Calu3 (cell line): ENCODE results near the gene CEND1. TPM values are rescaled to one million over a fixed set of nuclear protein-coding genes. Genes with fewer than 3 reads are reported as not detected.
A peak's percentile ranks its signal among the peaks of the same experiment; 100 is the strongest.

Experiments
- BruUV-seq: library from RNA; stranded (reverse); fragments of 400-500 nt; replicated peaks from 2 replicates; lab custom pipeline; 2021; lab: Mats Ljungman, UMichigan
- CTCF ChIA-PET: fragments of 300-600 bp; sonication (Branson Sonifier 250); formaldehyde crosslinking; loops from one replicate; lab custom pipeline; 2022; ENCODE audit warnings: antibody characterized with exemption; lab: Charles Lee
- DNase-seq: peaks from one replicate; pipeline ENCODE4 v3.0.0; 2022
- H3K27ac Mint-ChIP-seq: one replicate; pipeline ENCODE4 v1.8.0; 2022; ENCODE audit warnings: mixed read lengths; ENCODE audit not compliant: unreplicated experiment
- H3K27me3 Mint-ChIP-seq: one replicate; pipeline ENCODE4 v1.8.0; 2022; ENCODE audit warnings: mixed read lengths; ENCODE audit not compliant: unreplicated experiment
- H3K36me3 Mint-ChIP-seq: one replicate; pipeline ENCODE4 v1.8.0; 2022; ENCODE audit warnings: mild to moderate bottlenecking, moderate library complexity, mixed read lengths; ENCODE audit not compliant: insufficient read depth, unreplicated experiment
- H3K4me1 Mint-ChIP-seq: one replicate; pipeline ENCODE4 v1.8.0; 2022; ENCODE audit warnings: mild to moderate bottlenecking, low read depth, mixed read lengths; ENCODE audit not compliant: unreplicated experiment
- H3K4me3 Mint-ChIP-seq: one replicate; pipeline ENCODE4 v1.8.0; 2022; ENCODE audit warnings: mild to moderate bottlenecking, low read depth, moderate library complexity, mixed read lengths; ENCODE audit not compliant: unreplicated experiment
- H3K9me3 Mint-ChIP-seq: one replicate; pipeline ENCODE4 v1.8.0; 2022; ENCODE audit warnings: low read depth, mixed read lengths; ENCODE audit not compliant: unreplicated experiment
- CTCF ChIP-seq: fragments of 200-600 bp; IDR thresholded peaks from one replicate; pipeline ENCODE4 v1.8.0; 2022; ENCODE audit warnings: antibody characterized with exemption; ENCODE audit not compliant: unreplicated experiment
- intact Hi-C: fragments of 100-400 bp; cut with micrococcal nuclease; formaldehyde crosslinking; loops from one replicate; pipeline ENCODE4 v1.10.0; 2022; ENCODE audit not compliant: unreplicated experiment
- total RNA-seq: library from RNA; stranded (reverse); gene quantifications from 2 replicates; pipeline ENCODE4 v1.2.3, GENCODE V29; 2022

Gene CEND1
- total RNA-seq, 1 experiment from 2014 or later = not detected

GRCh38 chr11:777288-778255, 12.3 kb downstream of the CEND1 start, which contains the start of gene GATD1:
Gene GATD1, minus strand, starts transcription at chr11:777487. Its CDS starts 25 bp downstream, at chr11:777462.
- Mint-ChIP-seq H3K4me1 (peaks cover 13% of the 10 kb centered on the region), H3K36me3 (peaks cover 58% of the 10 kb centered on the region), H3K4me3 (peak within 1 kb of the TSS; percentile 96), H3K27me3 (no peaks in the 10 kb centered on the region), H3K9me3 (no peaks in the 10 kb centered on the region), H3K27ac (peak within 1 kb of the TSS; percentile 75)
- no peak for TF ChIP-seq CTCF
- intact Hi-C loops = no loop called here
- no TSS peak for BruUV-seq
- DNase-seq = peak; percentile 97
- CTCF ChIA-PET = interaction anchor here (0.6 to 1.0 kb wide), 3 partner anchors 13 to 571 kb away, joined by 3 to 4 read pairs (median 4); partner anchors contain the start of genes BET1L and CEND1

- peak overlapping the region; percentile 96 for H3K4me3 Mint-ChIP-seq
- peak overlapping the region; percentile 75 for H3K27ac Mint-ChIP-seq
- no peaks in the 10 kb centered on the region for H3K9me3 Mint-ChIP-seq
- peak; percentile 50 for DNase-seq
- H3K4me1 Mint-ChIP-seq = peaks cover 13% of the 10 kb centered on the region
- peaks cover 58% of the 10 kb centered on the region for H3K36me3 Mint-ChIP-seq
- no peak for TF ChIP-seq CTCF
- BruUV-seq = no TSS peak
- intact Hi-C loops = no loop called here
- H3K27me3 Mint-ChIP-seq = no peaks in the 10 kb centered on the region
- CTCF ChIA-PET = interaction anchor here (0.7 to 1.0 kb wide), 2 partner anchors 13 to 19 kb away, joined by 3 to 4 read pairs; partner anchors contain the start of gene CEND1
Measured at GRCh38 chr11:776561-777287, 13.2 kb downstream of the CEND1 start.

GRCh38 chr11:776263-776560, 13.7 kb downstream of the CEND1 start:
- intact Hi-C loops = no loop called here
- CTCF ChIA-PET = interaction anchor here (1.0 kb wide), 1 partner anchor 19 kb away, joined by 4 read pairs; no protein-coding TSS in a partner anchor
- H3K4me3 Mint-ChIP-seq = peak overlapping the region; percentile 96
- peaks cover 13% of the 10 kb centered on the region for H3K4me1 Mint-ChIP-seq
- no peak for DNase-seq
- peak overlapping the region; percentile 75 for H3K27ac Mint-ChIP-seq
- TF ChIP-seq CTCF = no peak
- peaks cover 61% of the 10 kb centered on the region for H3K36me3 Mint-ChIP-seq
- H3K27me3 Mint-ChIP-seq = no peaks in the 10 kb centered on the region
- no peaks in the 10 kb centered on the region for H3K9me3 Mint-ChIP-seq
- BruUV-seq = no TSS peak

- H3K4me3 Mint-ChIP-seq = peak overlapping the region; percentile 96
- peaks cover 13% of the 10 kb centered on the region for H3K4me1 Mint-ChIP-seq
- no peaks in the 10 kb centered on the region for H3K9me3 Mint-ChIP-seq
- no peaks in the 10 kb centered on the region for H3K27me3 Mint-ChIP-seq
- no peak for TF ChIP-seq CTCF
- H3K27ac Mint-ChIP-seq = no peak overlapping the region
- intact Hi-C loops = no loop called here
- peaks cover 65% of the 10 kb centered on the region for H3K36me3 Mint-ChIP-seq
- no TSS peak for BruUV-seq
- DNase-seq = peak; percentile 66
- CTCF ChIA-PET = interaction anchor here (0.7 to 1.2 kb wide), 5 partner anchors 15 to 199 kb away, joined by 3 to 5 read pairs (median 5); partner anchors contain the start of genes CEND1 and PHRF1
Measured at GRCh38 chr11:774873-775592, 14.9 kb downstream of the CEND1 start.
